Brain microvascular endothelial cell (primary cell): Measurements from ENCODE around the gene ALG6.

Experiments
- DNase-seq: peaks from one replicate; pipeline ENCODE4 v3.0.0-alpha.2; 2020
- H3K27ac ChIP-seq: fragments of 250-450 bp; sonication (Bioruptor Pico); 2 replicates; pipeline ENCODE4 v1.5.1; 2020; ENCODE audit warnings: mild to moderate bottlenecking, moderate library complexity
- H3K27me3 ChIP-seq: fragments of 250-450 bp; sonication (Bioruptor Pico); replicated peaks from 2 replicates; pipeline ENCODE4 v1.5.1; 2020; ENCODE audit warnings: mild to moderate bottlenecking
- H3K36me3 ChIP-seq: fragments of 250-450 bp; sonication (Bioruptor Pico); replicated peaks from 2 replicates; pipeline ENCODE4 v1.5.1; 2020; ENCODE audit warnings: mild to moderate bottlenecking
- H3K4me3 ChIP-seq: 2 replicates; pipeline ENCODE4 v1.5.1; 2011; ENCODE audit warnings: low read depth, mild to moderate bottlenecking, control low read depth, low read length, moderate library complexity
- in situ Hi-C: cut with HindIII; loops from 2 replicates; pipeline ENCODE4 v1.10.0; 2017; ENCODE audit warnings: low sequenced_read_pairs, low pct_ligation_motif_present
- TF ChIP-seq, protein P1 (sequence below): IDR thresholded peaks from 2 replicates; pipeline ENCODE4 v1.5.1; 2011; ENCODE audit warnings: low read depth, mild to moderate bottlenecking, moderate library complexity, low read length, control low read depth, inconsistent platforms; ENCODE audit errors: missing control alignments

Gene ALG6

DNA sequence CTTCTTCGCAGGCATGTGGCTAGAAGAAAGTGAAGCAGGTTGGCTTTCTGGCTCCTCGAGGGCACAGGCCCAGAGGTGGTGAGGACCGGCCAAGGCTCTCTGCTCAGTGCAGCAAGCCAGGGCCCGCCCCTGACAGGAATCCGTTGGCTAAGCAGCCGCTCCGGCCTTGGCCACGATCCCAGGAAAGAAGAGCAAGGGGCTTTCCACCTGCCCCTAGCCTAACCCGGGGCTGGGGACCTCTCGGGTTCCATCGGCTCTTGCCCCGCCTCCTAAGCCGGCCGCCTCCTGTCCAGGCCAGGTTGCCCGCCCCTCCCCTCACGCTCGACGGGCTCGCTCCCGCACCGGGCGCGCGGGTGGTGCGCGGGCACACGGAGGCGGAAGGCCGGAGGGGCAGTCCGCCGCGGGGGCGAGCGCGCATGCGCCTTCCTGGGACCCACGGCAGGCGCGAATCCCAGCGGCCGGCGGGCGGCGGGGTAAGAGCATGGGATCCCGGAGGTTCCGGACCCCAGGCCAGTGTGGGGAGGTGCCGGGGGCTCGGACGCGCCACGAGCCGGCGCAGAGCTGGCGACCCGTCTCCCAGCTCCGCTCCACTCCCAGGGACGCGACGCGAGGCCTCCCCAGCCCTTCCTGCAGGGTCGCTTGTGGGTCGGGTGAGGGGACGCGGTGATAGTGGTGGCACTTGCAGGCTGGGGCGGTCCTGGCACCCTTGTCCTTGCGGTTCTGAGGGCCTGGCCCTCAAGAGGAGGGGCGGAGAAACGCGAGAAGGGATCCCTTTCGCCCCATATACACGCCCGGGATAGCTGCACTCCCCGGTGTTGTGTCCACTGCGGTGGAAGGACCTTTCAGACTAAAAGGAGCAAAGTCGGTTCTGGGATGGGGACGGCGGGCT lies at the start of gene ALG6:
TSS of gene ALG6 (plus strand) at position 413 of the 889 bp plus-strand sequence. CDS start 3,351 bp downstream, outside the sequence.
- Histone ChIP-seq H3K4me3 (peak within 1 kb of the TSS; percentile 97), H3K27ac (no peak within 1 kb of the TSS), H3K36me3 (no peaks in the 10 kb centered on the region), H3K27me3 (no peaks in the 10 kb centered on the region)
- TF ChIP-seq, protein P1, sequence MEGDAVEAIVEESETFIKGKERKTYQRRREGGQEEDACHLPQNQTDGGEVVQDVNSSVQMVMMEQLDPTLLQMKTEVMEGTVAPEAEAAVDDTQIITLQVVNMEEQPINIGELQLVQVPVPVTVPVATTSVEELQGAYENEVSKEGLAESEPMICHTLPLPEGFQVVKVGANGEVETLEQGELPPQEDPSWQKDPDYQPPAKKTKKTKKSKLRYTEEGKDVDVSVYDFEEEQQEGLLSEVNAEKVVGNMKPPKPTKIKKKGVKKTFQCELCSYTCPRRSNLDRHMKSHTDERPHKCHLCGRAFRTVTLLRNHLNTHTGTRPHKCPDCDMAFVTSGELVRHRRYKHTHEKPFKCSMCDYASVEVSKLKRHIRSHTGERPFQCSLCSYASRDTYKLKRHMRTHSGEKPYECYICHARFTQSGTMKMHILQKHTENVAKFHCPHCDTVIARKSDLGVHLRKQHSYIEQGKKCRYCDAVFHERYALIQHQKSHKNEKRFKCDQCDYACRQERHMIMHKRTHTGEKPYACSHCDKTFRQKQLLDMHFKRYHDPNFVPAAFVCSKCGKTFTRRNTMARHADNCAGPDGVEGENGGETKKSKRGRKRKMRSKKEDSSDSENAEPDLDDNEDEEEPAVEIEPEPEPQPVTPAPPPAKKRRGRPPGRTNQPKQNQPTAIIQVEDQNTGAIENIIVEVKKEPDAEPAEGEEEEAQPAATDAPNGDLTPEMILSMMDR, result no peak
- peak; percentile 81 for DNase-seq
- in situ Hi-C loops, result no loop called here

DNA sequence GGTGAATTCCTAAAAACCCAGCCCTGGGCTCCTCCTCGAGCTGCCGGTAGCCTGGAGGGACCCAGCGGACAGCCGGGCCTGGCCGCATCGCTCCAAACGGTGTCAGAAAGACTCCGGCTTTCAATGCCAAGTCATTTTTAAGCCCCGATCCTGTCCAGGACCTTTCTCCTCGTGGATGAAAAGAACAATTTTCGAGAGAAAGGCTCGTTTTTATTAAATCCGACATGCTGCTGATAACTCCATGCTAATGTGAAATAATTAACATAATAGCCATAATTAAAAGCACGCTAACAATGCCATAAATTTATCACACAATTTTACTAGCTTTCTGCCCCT lies 49.6 kb upstream of the ALG6 start:
- H3K36me3 ChIP-seq, result no peaks in the 10 kb centered on the region
- H3K27ac ChIP-seq, result no peak overlapping the region
- H3K4me3 ChIP-seq, result peak overlapping the region; percentile 22
- H3K27me3 ChIP-seq, result peaks cover 79% of the 10 kb centered on the region
- no peak for DNase-seq
- TF ChIP-seq, protein P1, result no peak
- in situ Hi-C loops, result no loop called here

DNA sequence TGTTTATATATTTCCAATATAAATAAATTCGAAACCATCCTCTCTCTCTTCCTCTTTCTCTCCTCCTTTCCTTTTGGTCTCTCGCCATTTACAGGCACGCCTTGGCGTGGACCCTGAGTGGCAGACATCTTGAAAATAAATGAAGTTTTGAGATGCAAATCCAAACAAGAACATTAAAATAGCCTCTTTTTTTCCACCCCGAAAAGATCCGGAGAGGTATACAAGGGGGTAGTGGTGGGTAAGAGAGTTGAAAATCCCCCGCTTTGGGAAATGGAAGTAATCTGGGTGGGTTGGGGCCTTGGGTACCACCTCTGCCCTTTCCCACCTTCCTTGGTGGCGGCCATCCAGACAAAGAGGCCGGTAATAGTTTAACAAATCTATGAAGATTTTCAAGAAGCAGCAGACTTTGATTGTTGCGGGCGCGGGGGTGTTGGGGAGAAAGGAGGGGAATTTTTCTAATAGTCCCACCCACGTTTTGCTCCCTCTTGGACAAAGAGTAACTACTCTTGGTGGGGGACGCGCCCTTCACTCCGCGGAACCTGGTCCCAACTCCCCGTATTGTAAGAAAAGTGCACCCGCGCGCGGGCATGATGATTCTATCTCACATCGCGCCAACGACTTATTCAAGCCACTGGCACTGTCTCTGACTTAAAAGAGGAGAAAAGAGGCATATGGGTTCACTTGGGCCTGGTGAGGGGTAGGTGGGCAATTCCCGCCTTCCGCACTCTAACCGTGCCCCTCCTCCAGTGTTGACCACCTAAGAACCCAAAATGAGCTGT lies 49.0 kb upstream of the ALG6 start:
- Histone ChIP-seq H3K27ac (no peak overlapping the region), H3K27me3 (peaks cover 83% of the 10 kb centered on the region), H3K36me3 (no peaks in the 10 kb centered on the region), H3K4me3 (no peak overlapping the region)
- in situ Hi-C loops, result no loop called here
- DNase-seq, result no peak
- TF ChIP-seq, protein P1, result no peak

DNA sequence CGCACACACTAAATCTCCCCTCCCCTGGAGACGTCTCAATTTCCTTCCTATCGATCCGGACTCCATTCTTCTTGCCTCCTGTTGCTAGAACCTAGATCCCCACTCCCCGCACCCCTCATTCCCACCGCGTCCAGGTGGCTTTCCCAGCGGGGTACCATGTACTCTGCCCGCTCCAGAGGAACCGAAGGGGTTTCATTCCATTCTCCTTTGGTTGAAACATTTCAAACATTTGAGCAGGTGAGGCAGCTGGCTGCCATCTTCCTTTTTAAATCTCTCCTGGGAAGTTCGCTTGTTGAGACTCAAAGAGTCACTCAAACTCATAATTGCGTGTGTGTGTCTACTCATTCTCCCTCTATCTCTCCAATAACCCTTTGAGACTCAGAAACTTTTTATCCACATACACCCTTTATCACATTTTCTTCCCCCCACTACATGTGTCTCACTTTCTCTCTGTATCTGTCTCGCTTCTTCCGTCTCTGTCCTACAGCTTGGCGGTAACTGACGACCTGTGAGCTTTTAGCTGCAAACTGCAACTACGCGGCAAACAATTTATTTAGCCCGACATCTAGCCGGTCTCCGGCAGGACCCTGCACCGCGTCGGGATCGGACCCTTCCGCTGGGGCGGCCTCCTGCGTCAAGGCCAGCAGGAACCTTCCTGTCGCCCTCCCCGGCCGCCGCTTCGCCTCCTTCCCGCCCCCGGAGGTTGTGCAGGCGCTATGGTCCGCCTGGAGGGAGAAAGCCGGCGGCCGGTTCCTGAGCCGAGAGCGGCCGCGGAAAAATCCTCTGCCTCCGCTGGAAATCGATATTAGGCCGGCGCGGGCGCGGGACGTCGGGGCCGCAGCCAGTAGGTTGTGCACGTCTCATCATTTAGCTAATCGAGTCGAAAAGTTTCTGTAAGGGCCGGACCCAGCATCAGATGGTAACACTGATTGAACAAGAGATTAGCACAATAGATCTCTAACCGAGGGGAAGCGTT lies 48.1 kb upstream of the ALG6 start:
- Histone ChIP-seq H3K36me3 (no peaks in the 10 kb centered on the region), H3K27ac (no peak overlapping the region), H3K27me3 (peaks cover 91% of the 10 kb centered on the region), H3K4me3 (no peak overlapping the region)
- TF ChIP-seq, protein P1, result no peak
- in situ Hi-C loops, result no loop called here
- DNase-seq, result no peak

DNA sequence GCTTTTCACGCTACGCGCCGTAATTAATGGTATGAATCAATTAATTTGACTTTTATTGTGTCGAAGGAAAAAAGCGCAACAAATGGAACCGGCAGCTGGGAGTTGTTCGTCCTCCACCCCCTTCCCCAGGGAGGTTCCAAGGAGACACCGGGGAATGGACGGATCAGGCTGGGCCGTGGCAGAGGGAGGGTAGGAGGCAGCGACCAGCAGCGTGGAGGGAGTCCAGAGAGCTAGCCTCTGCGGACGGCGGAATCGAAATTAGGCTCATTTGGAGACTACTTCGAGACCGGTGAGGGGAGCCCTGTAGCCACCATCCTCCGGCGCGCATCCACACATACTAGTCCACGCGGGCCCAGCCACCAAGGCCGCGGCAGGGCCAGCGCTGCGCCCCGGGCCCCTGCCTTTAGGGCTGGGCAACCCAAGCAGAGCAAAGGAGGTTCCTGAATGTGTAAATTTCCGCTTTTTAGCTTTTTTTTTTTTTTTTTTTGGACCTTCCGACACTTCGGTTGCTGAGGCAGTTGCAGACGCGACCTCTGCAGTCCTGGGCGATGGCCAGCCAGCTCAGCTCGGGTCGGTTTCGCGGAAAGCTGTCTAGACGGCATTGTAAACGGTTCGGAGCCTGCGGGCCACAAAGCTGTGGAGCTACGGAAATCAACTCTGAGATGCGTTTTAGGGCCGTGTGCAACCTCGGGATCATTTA lies 47.3 kb upstream of the ALG6 start:
- no peak for DNase-seq
- Histone ChIP-seq H3K36me3 (no peaks in the 10 kb centered on the region), H3K4me3 (no peak overlapping the region), H3K27me3 (peaks cover 95% of the 10 kb centered on the region), H3K27ac (no peak overlapping the region)
- TF ChIP-seq, protein P1, result no peak
- in situ Hi-C loops, result no loop called here
